Mesendoderm (in vitro differentiated cells): Measurements from ENCODE around the gene SKAP1.

Source experiments
- DNase-seq: peaks from one replicate; pipeline ENCODE4 v3.0.0; 2013
- H2AK5ac ChIP-seq: 2 replicates; pipeline ENCODE4 v1.6.1; 2013; ENCODE audit warnings: low read length, inconsistent platforms
- H2BK120ac ChIP-seq: 2 replicates; pipeline ENCODE4 v1.6.1; 2013; ENCODE audit warnings: low read depth, mild to moderate bottlenecking, low read length, moderate library complexity, mixed read lengths
- H2BK15ac ChIP-seq: replicated peaks from 2 replicates; pipeline ENCODE4 v1.6.1; 2013; ENCODE audit warnings: low read depth, mild to moderate bottlenecking, moderate library complexity
- H2BK5ac ChIP-seq: 2 replicates; pipeline ENCODE4 v1.6.1; 2013; ENCODE audit warnings: low read length, inconsistent platforms
- H3K18ac ChIP-seq: 2 replicates; pipeline ENCODE4 v1.6.1; 2013; ENCODE audit warnings: mild to moderate bottlenecking, low read length, mixed read lengths
- H3K23ac ChIP-seq: one replicate; pipeline ENCODE4 v1.6.1; 2013; ENCODE audit warnings: low read length
- H3K27ac ChIP-seq: 2 replicates; pipeline ENCODE4 v1.5.1; 2013; ENCODE audit warnings: low read depth, mild to moderate bottlenecking, inconsistent platforms, low read length, moderate library complexity
- H3K27me3 ChIP-seq: 2 replicates; pipeline ENCODE4 v1.6.1; 2013; ENCODE audit warnings: low read length, control low read depth, mild to moderate bottlenecking, inconsistent platforms; ENCODE audit not compliant: insufficient read depth, poor library complexity
- H3K36me3 ChIP-seq: 2 replicates; pipeline ENCODE4 v1.6.1; 2013; ENCODE audit warnings: low read length, inconsistent platforms; ENCODE audit not compliant: control insufficient read depth, insufficient read depth
- H3K4ac ChIP-seq: one replicate; pipeline ENCODE4 v1.6.1; 2013; ENCODE audit warnings: low read depth, mild to moderate bottlenecking, low read length, moderate library complexity
- H3K4me1 ChIP-seq: 2 replicates; pipeline ENCODE4 v1.6.1; 2013; ENCODE audit warnings: low read depth, low read length, inconsistent platforms; ENCODE audit not compliant: control insufficient read depth
- H3K4me2 ChIP-seq: 2 replicates; pipeline ENCODE4 v1.6.1; 2013; ENCODE audit warnings: low read length
- H3K4me3 ChIP-seq: 2 replicates; pipeline ENCODE4 v1.5.1; 2013; ENCODE audit warnings: mild to moderate bottlenecking, low read length
- H3K56ac ChIP-seq: one replicate; pipeline ENCODE4 v1.6.1; 2013; ENCODE audit warnings: low read length
- H3K79me1 ChIP-seq: 2 replicates; pipeline ENCODE4 v1.6.1; 2013; ENCODE audit warnings: low read length, inconsistent platforms
- H3K79me2 ChIP-seq: 2 replicates; pipeline ENCODE4 v1.6.1; 2013; ENCODE audit warnings: mild to moderate bottlenecking, low read length; ENCODE audit not compliant: control insufficient read depth, insufficient read depth
- H3K9ac ChIP-seq: 2 replicates; pipeline ENCODE4 v1.6.1; 2013; ENCODE audit warnings: low read length, inconsistent platforms
- H4K5ac ChIP-seq: one replicate; pipeline ENCODE4 v1.6.1; 2013; ENCODE audit warnings: low read length
- H4K8ac ChIP-seq: one replicate; pipeline ENCODE4 v1.6.1; 2013; ENCODE audit warnings: low read depth, mild to moderate bottlenecking, control low read depth, low read length, moderate library complexity
- WGBS: extraction: QIAGEN DNeasy Blood & Tissue Kit; methylation state at CpG from one replicate; pipeline ENCODE4 v1.1.7; 2013; ENCODE audit warnings: low lambda C conversion rate, missing lambda C conversion rate; ENCODE audit not compliant: insufficient coverage; ENCODE audit errors: extremely low coverage; 5-methylcytosine and 5-hydroxymethylcytosine counted together

SKAP1 gene

DNA sequence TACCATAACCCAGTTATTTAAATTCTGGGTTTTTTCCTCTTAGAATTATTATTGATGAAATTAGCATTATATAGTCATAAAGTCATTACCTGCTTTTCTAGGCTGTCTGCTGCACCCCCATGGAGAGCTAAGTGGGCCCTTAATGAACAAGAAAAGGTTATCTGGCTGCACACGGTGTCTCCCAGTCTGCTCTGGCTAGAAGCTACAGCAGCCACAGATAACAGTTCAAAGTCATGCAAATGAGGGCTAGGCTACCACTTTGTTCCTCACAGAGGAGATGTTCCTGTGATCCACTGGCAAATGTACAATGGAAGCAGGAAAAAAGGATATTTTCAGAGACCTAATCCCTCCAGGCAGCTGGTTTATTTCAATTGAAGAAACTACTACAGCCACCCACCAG is 210.4 kb downstream of the SKAP1 start:
- Histone ChIP-seq H3K79me1 (no peaks in the 10 kb centered on the region), H2AK5ac (no peak overlapping the region), H3K9ac (no peak overlapping the region), H3K4me1 (peaks cover 13% of the 10 kb centered on the region), H3K4me2 (no peak overlapping the region), H4K5ac (no peak overlapping the region), H3K18ac (peak overlapping the region; percentile 51), H2BK15ac (no peak overlapping the region), H3K4ac (no peak overlapping the region), H4K8ac (no peak overlapping the region), H3K27me3 (no peaks in the 10 kb centered on the region), H3K4me3 (no peak overlapping the region), H3K36me3 (no peaks in the 10 kb centered on the region), H3K27ac (peak overlapping the region; percentile 51), H3K23ac (no peak overlapping the region), H2BK5ac (no peak overlapping the region), H3K56ac (peak overlapping the region; percentile 6), H3K79me2 (no peaks in the 10 kb centered on the region), H2BK120ac (no peak overlapping the region)
- no CpG with 5 or more reads among the region's 1 CpG for WGBS
- DNase-seq, result peak; percentile 93

DNA sequence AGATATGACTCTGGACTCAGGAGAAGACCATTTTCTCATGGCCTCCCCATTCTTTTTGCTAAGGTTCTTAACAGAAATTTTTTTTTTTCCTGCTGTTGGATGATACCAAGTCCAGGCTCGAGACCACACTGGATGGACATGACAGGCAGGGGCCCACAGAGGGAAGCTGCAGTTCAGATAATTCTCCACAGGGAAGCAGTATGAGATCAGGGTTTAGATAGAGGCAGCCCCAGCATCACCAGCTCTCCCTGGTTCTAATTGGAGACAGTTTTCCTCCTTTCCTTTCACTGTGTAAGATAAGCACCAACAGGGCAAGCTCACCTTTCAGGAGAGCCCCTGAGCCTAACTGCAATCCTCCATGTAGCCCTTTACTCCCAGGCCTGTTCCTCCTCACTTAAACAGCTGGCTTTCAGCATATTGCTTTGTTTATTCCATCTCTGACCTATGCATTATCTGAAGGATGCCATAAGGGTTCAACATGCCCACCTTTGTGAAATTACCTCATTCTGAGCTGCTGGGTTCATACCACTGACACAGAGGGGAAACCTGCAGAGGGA is 214.4 kb downstream of the SKAP1 start:
- Histone ChIP-seq H3K4me2 (no peak overlapping the region), H2BK120ac (no peak overlapping the region), H3K4me3 (no peak overlapping the region), H3K56ac (no peak overlapping the region), H3K79me2 (no peaks in the 10 kb centered on the region), H4K5ac (no peak overlapping the region), H3K27me3 (no peaks in the 10 kb centered on the region), H3K79me1 (no peaks in the 10 kb centered on the region), H3K18ac (no peak overlapping the region), H4K8ac (no peak overlapping the region), H2BK5ac (no peak overlapping the region), H2BK15ac (no peak overlapping the region), H3K4ac (no peak overlapping the region), H3K27ac (no peak overlapping the region), H3K23ac (no peak overlapping the region), H3K36me3 (no peaks in the 10 kb centered on the region), H2AK5ac (no peak overlapping the region), H3K9ac (no peak overlapping the region), H3K4me1 (peaks cover 13% of the 10 kb centered on the region)
- peak; percentile 79 for DNase-seq
- WGBS, result no CpG with 5 or more reads among the region's 1 CpG

DNA sequence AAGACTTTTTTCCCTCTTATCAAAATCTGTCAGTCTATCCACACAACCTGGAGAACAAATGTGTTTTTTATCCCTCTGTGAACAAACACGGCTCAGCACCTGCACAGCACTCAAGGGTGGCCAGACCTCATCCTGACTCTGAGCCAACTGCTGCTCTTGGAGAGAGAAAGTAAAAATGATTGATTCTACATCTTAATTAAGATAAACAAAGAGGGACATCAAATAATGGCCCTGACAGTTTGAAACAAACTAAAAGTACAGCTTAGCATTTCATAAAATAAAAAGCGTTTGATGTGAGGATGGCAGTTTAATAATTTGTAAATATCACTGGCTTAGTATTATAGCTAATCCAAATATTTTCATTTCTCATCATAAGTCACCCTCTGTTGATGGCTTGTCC is 216.2 kb downstream of the SKAP1 start:
- no peak overlapping the region for H3K4ac ChIP-seq
- no peak overlapping the region for H3K18ac ChIP-seq
- no peak overlapping the region for H4K8ac ChIP-seq
- no peaks in the 10 kb centered on the region for H3K27me3 ChIP-seq
- H3K9ac ChIP-seq, result no peak overlapping the region
- no peak overlapping the region for H2BK120ac ChIP-seq
- H3K4me3 ChIP-seq, result no peak overlapping the region
- H3K23ac ChIP-seq, result no peak overlapping the region
- H3K4me1 ChIP-seq, result peaks cover 8% of the 10 kb centered on the region
- no peak overlapping the region for H2AK5ac ChIP-seq
- no peak overlapping the region for H2BK5ac ChIP-seq
- H2BK15ac ChIP-seq, result no peak overlapping the region
- no peaks in the 10 kb centered on the region for H3K79me1 ChIP-seq
- DNase-seq, result no peak
- no peak overlapping the region for H3K27ac ChIP-seq
- no CpG with 5 or more reads among the region's 2 CpGs for WGBS
- H3K4me2 ChIP-seq, result no peak overlapping the region
- H3K36me3 ChIP-seq, result no peaks in the 10 kb centered on the region
- H3K79me2 ChIP-seq, result no peaks in the 10 kb centered on the region
- no peak overlapping the region for H3K56ac ChIP-seq
- no peak overlapping the region for H4K5ac ChIP-seq

DNA sequence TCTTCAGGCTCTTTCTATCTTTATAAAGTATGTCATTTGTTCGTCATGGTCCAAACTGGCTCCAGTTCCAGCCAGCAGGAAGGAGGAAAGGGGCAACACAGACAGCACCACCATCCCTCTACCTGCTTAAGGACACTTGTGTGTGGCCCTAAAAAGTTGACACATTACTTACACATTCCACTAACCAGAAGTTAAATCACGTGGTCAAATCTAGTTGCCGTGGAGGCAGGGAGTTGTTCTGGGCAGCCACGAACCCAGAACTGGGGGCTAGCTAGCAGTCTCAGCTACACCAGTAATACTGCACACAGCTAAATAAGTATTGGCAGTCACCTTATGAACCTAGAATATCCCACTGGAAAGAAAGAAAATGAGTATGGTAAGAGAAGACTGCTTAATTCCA is 218.2 kb downstream of the SKAP1 start:
- Histone ChIP-seq H3K4me2 (no peak overlapping the region), H3K9ac (no peak overlapping the region), H3K4me3 (no peak overlapping the region), H3K23ac (no peak overlapping the region), H2BK5ac (no peak overlapping the region), H3K27ac (no peak overlapping the region), H3K79me2 (no peaks in the 10 kb centered on the region), H3K79me1 (no peaks in the 10 kb centered on the region), H3K4ac (no peak overlapping the region), H3K4me1 (peaks cover 3% of the 10 kb centered on the region), H4K5ac (no peak overlapping the region), H2AK5ac (no peak overlapping the region), H3K18ac (no peak overlapping the region), H2BK15ac (no peak overlapping the region), H3K27me3 (no peaks in the 10 kb centered on the region), H2BK120ac (no peak overlapping the region), H3K36me3 (no peaks in the 10 kb centered on the region), H4K8ac (no peak overlapping the region), H3K56ac (no peak overlapping the region)
- no CpG with 5 or more reads among the region's 4 CpGs for WGBS
- no peak for DNase-seq

DNA sequence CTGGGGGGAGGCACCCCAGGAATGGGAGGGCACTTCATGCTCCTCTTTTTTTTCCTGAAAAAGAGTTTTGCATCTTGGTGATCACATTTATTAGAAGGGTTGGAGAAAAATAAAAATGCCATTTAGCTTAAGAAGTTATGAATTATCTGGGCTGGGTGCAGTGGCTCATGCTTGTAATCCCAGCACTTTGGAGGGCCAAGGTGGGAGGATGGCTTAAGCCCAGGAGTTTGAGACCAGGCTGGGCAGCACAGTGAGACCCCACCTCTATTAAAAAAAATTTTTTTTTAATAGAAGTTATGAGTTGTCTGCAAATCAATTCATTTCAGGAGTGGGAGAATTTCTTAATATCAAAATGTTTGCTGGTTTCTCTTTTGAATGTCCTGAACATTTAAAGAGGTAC is 219.0 kb downstream of the SKAP1 start:
- Histone ChIP-seq H3K23ac (no peak overlapping the region), H3K36me3 (no peaks in the 10 kb centered on the region), H4K5ac (no peak overlapping the region), H3K27ac (no peak overlapping the region), H3K27me3 (no peaks in the 10 kb centered on the region), H3K79me1 (no peaks in the 10 kb centered on the region), H3K4ac (no peak overlapping the region), H2AK5ac (no peak overlapping the region), H3K79me2 (no peaks in the 10 kb centered on the region), H3K56ac (no peak overlapping the region), H3K4me3 (no peak overlapping the region), H3K4me1 (peaks cover 3% of the 10 kb centered on the region), H3K9ac (no peak overlapping the region), H3K4me2 (no peak overlapping the region), H4K8ac (no peak overlapping the region), H2BK5ac (no peak overlapping the region), H2BK120ac (no peak overlapping the region), H3K18ac (no peak overlapping the region), H2BK15ac (no peak overlapping the region)
- no peak for DNase-seq

DNA sequence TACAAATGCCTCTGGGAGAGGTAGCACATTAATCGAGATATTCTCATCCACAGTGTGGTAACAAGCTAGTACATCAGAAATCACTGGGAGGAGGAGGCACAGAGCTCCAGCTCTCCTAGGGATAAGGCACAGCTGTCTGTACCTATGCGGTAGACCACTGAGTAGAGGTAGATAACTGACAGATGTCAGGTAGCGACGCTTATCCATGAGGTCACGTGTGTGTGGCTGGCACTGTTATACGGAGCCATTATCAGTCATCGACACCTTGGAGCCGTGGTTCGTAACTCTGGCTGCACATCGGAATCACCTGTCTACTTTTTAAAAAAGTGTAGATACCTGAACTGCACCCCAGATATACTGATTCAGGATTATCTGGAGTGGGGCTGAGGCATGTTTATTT is 220.0 kb downstream of the SKAP1 start:
- Histone ChIP-seq H4K5ac (no peak overlapping the region), H3K4me2 (no peak overlapping the region), H2BK15ac (no peak overlapping the region), H3K9ac (no peak overlapping the region), H3K36me3 (no peaks in the 10 kb centered on the region), H3K4me1 (no peaks in the 10 kb centered on the region), H3K79me2 (no peaks in the 10 kb centered on the region), H3K4me3 (no peak overlapping the region), H4K8ac (no peak overlapping the region), H3K27ac (no peak overlapping the region), H3K23ac (no peak overlapping the region), H2BK5ac (no peak overlapping the region), H3K4ac (no peak overlapping the region), H3K56ac (no peak overlapping the region), H3K18ac (no peak overlapping the region), H3K27me3 (no peaks in the 10 kb centered on the region), H3K79me1 (no peaks in the 10 kb centered on the region), H2AK5ac (no peak overlapping the region), H2BK120ac (no peak overlapping the region)
- DNase-seq, result no peak
- no CpG with 5 or more reads among the region's 10 CpGs for WGBS
